ENCODE results near the gene EFCAB11.

EFCAB11 gene

DNA sequence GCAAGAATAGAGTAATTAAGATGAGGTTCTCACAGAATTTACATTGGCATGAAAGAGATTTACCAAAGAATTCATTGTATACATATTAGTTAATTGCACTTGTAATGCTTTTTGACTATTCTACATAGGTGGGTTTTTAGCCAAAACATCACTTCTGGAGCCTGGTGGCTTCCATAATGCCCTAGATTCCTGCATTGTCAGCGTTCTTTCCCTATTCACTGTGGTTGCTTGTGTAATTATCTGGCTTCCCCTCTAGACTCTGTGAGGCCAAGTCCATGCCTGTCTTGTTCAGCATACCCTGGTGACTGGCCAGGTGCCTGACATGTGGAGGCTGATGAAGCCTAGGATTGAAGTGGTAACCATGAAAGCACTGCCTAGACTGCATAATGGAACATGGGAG lies 42.4 kb upstream of the EFCAB11 start:
- no peak for TF ChIP-seq EZH2phosphoT487 (IDR thresholded peaks at IDR 0.05; ENCODE audit: borderline replicate concordance, low read length)
- TF ChIP-seq, protein P1, sequence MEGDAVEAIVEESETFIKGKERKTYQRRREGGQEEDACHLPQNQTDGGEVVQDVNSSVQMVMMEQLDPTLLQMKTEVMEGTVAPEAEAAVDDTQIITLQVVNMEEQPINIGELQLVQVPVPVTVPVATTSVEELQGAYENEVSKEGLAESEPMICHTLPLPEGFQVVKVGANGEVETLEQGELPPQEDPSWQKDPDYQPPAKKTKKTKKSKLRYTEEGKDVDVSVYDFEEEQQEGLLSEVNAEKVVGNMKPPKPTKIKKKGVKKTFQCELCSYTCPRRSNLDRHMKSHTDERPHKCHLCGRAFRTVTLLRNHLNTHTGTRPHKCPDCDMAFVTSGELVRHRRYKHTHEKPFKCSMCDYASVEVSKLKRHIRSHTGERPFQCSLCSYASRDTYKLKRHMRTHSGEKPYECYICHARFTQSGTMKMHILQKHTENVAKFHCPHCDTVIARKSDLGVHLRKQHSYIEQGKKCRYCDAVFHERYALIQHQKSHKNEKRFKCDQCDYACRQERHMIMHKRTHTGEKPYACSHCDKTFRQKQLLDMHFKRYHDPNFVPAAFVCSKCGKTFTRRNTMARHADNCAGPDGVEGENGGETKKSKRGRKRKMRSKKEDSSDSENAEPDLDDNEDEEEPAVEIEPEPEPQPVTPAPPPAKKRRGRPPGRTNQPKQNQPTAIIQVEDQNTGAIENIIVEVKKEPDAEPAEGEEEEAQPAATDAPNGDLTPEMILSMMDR (IDR thresholded peaks at IDR 0.05; ENCODE audit: low read depth, low read length, poor library complexity, severe bottlenecking): no peak
- no peaks in the 10 kb centered on the region for H3K9me2 ChIP-seq (replicated peaks; ENCODE audit: control insufficient read depth, low read length)
- no peak overlapping the region for H3K4me2 ChIP-seq (ENCODE audit: low read length)
- no peak overlapping the region for H3K4me3 ChIP-seq (ENCODE audit: low read length)
- H4K20me1 ChIP-seq (ENCODE audit: control insufficient read depth, insufficient read depth, low read depth, low read length): no peaks in the 10 kb centered on the region
- no peaks in the 10 kb centered on the region for H3K27me3 ChIP-seq (ENCODE audit: control insufficient read depth, low read length)
- H3K79me2 ChIP-seq (ENCODE audit: control insufficient read depth, low read length): no peaks in the 10 kb centered on the region
- H3K27ac ChIP-seq (ENCODE audit: low read depth, low read length): no peak overlapping the region
- no peaks in the 10 kb centered on the region for H3K4me1 ChIP-seq (ENCODE audit: control insufficient read depth, low read length)
- peaks cover 73% of the 10 kb centered on the region for H3K36me3 ChIP-seq (ENCODE audit: control insufficient read depth, low read length)
- no peaks in the 10 kb centered on the region for H3F3A ChIP-seq (ENCODE audit: control insufficient read depth, insufficient read depth)
- H3K9me3 ChIP-seq (ENCODE audit: control insufficient read depth, insufficient read depth, low read length): no peaks in the 10 kb centered on the region

DNA sequence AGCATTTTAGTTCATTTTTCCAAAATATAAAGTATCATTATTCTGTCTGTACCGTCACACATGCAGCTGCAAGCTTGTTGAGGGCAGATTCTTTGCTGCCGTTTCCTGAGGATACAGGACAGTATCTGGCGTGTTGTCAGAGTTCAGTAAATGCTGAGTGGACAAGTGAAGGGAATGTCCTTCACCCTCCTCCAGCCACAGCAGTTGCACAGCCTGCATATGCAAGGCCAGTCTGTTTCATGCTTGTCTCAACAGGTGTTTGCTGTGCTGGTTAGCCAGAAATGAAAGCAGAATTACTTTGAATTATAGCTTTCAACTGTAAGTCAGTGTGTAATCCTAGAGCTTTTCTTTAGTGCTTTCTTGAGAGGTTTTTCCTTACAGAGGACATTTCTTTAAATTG lies 37.7 kb upstream of the EFCAB11 start:
- H3K4me1 ChIP-seq (ENCODE audit: control insufficient read depth, low read length): no peaks in the 10 kb centered on the region
- TF ChIP-seq EZH2phosphoT487 (IDR thresholded peaks at IDR 0.05; ENCODE audit: borderline replicate concordance, low read length): no peak
- TF ChIP-seq, protein P1 (IDR thresholded peaks at IDR 0.05; ENCODE audit: low read depth, low read length, poor library complexity, severe bottlenecking): no peak
- no peaks in the 10 kb centered on the region for H3K9me2 ChIP-seq (replicated peaks; ENCODE audit: control insufficient read depth, low read length)
- no peaks in the 10 kb centered on the region for H4K20me1 ChIP-seq (ENCODE audit: control insufficient read depth, insufficient read depth, low read depth, low read length)
- H3K27ac ChIP-seq (ENCODE audit: low read depth, low read length): no peak overlapping the region
- no peaks in the 10 kb centered on the region for H3K27me3 ChIP-seq (ENCODE audit: control insufficient read depth, low read length)
- no peaks in the 10 kb centered on the region for H3K79me2 ChIP-seq (ENCODE audit: control insufficient read depth, low read length)
- H3K4me3 ChIP-seq (ENCODE audit: low read length): no peak overlapping the region
- H3F3A ChIP-seq (ENCODE audit: control insufficient read depth, insufficient read depth): no peaks in the 10 kb centered on the region
- H3K4me2 ChIP-seq (ENCODE audit: low read length): no peak overlapping the region
- no peaks in the 10 kb centered on the region for H3K9me3 ChIP-seq (ENCODE audit: control insufficient read depth, insufficient read depth, low read length)
- peaks cover 91% of the 10 kb centered on the region for H3K36me3 ChIP-seq (ENCODE audit: control insufficient read depth, low read length)

DNA sequence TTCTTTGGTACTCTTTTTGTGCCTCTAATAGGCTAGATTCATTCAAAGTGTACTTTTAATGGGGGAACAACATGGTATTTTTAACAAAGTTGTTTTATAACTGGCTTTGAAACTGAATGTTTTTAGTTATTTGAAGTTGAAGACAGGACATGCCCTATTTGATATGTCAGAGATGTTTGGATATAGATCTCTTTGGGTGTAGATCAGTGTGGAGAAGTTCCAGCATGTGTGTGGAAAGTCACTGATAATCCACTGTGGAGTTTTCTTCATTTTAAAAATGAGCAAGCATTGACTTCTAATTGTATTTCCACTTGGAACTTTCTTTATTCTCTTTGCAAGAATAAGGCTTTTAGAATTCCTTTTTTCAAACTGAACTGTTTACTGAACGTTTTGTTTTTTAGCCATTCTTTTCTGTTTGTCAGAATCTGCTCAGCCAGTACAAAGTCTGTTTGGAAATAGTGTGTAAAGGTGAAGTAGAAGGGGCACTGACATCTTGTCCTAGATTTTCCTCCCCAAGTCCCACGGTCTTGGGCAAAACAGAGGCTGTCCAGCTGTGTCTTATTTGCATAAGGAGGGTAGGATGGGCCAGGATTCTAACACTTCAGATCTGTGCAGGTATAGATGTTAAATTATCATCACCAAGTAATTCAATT lies 36.2 kb upstream of the EFCAB11 start:
- Histone ChIP-seq H3K4me3 (ENCODE audit: low read length) (no peak overlapping the region), H4K20me1 (ENCODE audit: control insufficient read depth, insufficient read depth, low read depth, low read length) (no peaks in the 10 kb centered on the region), H3K36me3 (ENCODE audit: control insufficient read depth, low read length) (peaks cover 90% of the 10 kb centered on the region), H3K79me2 (ENCODE audit: control insufficient read depth, low read length) (no peaks in the 10 kb centered on the region), H3F3A (ENCODE audit: control insufficient read depth, insufficient read depth) (no peaks in the 10 kb centered on the region), H3K4me1 (ENCODE audit: control insufficient read depth, low read length) (no peaks in the 10 kb centered on the region), H3K27me3 (ENCODE audit: control insufficient read depth, low read length) (no peaks in the 10 kb centered on the region), H3K4me2 (ENCODE audit: low read length) (no peak overlapping the region), H3K27ac (ENCODE audit: low read depth, low read length) (no peak overlapping the region), H3K9me2 (replicated peaks; ENCODE audit: control insufficient read depth, low read length) (no peaks in the 10 kb centered on the region), H3K9me3 (ENCODE audit: control insufficient read depth, insufficient read depth, low read length) (no peaks in the 10 kb centered on the region)
- TF ChIP-seq, protein P1 (IDR thresholded peaks at IDR 0.05; ENCODE audit: low read depth, low read length, poor library complexity, severe bottlenecking): no peak
- no peak for TF ChIP-seq EZH2phosphoT487 (IDR thresholded peaks at IDR 0.05; ENCODE audit: borderline replicate concordance, low read length)
